ENCODE measurements around the gene RAB22A.

DNA sequence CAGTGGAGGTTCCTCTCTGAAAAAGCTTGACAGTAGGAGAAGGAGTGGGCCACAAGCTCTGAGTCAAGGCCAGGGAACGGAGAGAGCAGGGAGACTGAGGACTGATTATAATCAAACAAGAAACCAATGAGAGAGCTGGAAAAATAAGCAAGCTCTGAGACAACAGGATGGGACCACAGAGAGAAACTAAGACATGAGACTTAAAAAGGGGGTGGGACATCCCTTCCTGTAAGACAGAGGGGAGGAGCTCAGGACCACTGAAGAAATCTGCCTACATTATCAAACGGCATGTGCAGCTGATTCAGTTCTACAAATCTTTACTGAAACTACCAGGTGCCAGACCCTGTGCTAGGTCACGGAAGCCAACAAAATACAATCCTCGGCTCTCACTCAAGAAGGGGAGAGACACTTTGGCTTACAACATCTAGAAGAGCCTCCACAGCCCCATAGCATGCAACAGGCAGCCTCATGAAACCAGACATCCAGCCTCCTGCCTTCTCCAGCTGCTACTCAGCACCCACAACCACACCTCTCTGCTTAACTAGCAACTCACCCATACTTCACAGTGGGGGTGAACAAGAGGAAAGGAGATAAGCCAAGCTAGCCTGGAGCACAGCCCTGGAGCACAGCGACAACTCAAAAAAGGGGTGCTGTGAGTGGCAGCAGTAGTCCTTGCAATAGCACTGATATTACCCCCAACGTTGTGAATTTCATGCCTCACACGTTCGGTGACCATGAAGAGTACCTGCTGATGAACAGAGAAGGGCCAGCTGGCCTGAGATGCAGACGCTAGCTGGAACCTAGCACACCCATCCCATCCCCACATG is 41.9 kb upstream of the RAB22A start:
- TF ChIP-seq, protein P1, sequence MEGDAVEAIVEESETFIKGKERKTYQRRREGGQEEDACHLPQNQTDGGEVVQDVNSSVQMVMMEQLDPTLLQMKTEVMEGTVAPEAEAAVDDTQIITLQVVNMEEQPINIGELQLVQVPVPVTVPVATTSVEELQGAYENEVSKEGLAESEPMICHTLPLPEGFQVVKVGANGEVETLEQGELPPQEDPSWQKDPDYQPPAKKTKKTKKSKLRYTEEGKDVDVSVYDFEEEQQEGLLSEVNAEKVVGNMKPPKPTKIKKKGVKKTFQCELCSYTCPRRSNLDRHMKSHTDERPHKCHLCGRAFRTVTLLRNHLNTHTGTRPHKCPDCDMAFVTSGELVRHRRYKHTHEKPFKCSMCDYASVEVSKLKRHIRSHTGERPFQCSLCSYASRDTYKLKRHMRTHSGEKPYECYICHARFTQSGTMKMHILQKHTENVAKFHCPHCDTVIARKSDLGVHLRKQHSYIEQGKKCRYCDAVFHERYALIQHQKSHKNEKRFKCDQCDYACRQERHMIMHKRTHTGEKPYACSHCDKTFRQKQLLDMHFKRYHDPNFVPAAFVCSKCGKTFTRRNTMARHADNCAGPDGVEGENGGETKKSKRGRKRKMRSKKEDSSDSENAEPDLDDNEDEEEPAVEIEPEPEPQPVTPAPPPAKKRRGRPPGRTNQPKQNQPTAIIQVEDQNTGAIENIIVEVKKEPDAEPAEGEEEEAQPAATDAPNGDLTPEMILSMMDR (conservative IDR thresholded peaks at IDR 0.05 in 1 of 2, IDR thresholded peaks at IDR 0.05 in 1 of 2; ENCODE audit: low read depth in 1 of 2, low read length in 2 of 2): no peak
- no peak for TF ChIP-seq EZH2 (IDR thresholded peaks at IDR 0.05; ENCODE audit: low read length, missing control alignments)
